Measurements from ENCODE around the gene DNLZ.

Gene DNLZ

DNA sequence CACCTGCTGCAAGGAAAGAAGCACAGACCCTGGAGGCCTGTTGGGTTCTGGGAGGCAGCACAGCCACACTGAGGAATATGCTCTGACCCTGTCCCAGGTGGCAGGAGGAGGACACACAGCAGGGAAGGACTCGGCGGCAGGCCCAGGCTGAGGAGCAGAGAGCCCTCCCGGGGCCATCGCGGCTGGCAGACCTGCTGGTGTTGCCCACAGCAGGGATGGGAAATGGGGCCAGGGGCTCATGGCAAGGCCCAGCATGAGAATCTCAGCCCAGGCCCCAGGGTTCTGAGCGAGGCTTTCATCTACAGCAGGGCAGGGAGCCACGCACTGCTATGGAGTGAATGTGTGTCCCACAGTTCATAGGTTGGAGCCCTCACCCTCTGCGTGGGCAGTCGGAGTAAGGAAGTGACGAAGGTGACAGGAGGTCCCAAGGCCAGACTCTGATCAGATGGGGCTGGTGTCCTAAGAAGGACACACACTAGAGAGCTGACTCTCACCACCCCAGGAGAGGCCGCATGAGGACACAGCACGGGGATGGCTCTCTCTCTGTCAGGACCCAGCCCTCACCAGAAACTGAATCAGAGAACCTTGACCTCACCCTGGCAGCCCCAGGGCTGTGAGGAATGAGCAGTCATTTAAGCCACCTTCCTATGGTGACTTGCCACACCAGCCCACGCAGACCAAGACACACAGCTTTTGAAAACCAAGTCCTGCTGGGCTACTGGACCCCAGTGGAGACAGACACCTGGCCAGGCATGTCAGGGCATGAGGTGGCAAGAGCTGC is 46.5 kb downstream of the DNLZ start:
- in situ Hi-C loops (cut with MboI; ENCODE audit: low sequenced_read_pairs, unreplicated experiment): no loop called here
- no peak for DNase-seq (ENCODE audit: low spot score)
- TF ChIP-seq CTCF (IDR thresholded peaks at IDR 0.05; ENCODE audit: borderline replicate concordance, control extremely low read depth, extremely low read depth, insufficient read depth, missing control alignments): no peak

DNA sequence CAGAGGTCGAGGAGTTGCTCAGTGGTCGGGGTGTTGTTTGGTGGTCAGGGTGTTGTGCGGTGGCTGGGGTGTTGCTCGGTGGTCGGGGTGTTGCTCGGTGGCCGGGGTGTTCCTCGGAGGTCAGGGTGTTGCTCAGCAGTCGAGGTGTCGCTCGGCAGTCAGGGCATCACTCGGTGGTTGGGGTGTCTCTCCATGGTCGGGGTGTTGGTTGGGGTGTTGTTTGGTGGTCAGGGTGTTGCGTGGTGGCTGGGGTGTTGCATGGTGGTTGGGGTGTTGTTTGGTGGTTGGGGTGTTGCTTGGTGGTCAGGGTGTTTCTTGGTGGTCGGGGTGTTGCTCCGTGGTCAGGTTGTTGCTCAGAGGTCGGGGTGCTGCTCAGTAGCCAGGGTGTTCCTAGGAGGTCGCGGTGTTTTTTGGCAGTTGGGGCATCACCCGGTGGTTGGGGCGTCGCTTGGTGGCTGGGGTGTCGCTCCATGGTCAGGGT is 47.2 kb downstream of the DNLZ start:
- no peak for DNase-seq (ENCODE audit: low spot score)
- in situ Hi-C loops (cut with MboI; ENCODE audit: low sequenced_read_pairs, unreplicated experiment): no loop called here
- TF ChIP-seq CTCF (IDR thresholded peaks at IDR 0.05; ENCODE audit: borderline replicate concordance, control extremely low read depth, extremely low read depth, insufficient read depth, missing control alignments): no peak

DNA sequence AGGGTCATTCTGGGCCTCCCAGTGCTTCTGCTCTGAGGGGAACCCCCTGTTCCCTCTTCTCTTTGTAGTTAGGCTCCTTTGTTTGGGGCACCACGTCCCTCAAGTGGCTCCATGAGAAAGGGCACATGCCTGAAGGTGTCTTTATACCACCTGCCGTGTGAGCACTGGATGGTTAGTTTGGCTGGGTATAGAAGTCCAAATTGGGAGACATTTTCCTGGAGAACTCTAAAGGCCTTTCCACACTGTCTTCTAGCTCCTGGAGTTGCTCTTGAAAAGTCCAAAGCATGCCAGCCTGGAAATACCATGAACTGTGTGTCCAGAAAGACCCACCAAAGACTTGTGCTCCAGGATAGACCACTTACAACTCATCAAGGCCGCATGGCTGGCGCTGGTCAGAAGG is 48.6 kb downstream of the DNLZ start:
- DNase-seq (ENCODE audit: low spot score): no peak
- in situ Hi-C loops (cut with MboI; ENCODE audit: low sequenced_read_pairs, unreplicated experiment): no loop called here
- no peak for TF ChIP-seq CTCF (IDR thresholded peaks at IDR 0.05; ENCODE audit: borderline replicate concordance, control extremely low read depth, extremely low read depth, insufficient read depth, missing control alignments)

DNA sequence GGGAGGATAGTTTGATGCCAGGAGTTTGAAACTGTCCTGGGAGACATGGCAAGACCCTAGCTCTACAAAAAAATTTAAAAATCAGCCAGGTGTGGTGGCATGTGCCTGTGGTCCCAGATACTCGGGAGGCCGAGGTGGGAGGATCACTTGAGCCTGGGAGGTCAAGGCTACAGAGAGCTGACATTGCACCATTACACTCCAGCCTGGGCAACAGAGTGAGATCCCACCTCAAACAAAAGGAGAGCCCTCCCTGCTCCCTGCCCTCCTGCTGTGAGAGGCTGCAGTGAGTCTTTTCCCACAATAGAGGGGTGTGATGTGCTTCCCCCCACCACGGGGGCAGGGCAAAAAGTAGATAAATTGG is 49.5 kb downstream of the DNLZ start:
- in situ Hi-C loops (cut with MboI; ENCODE audit: low sequenced_read_pairs, unreplicated experiment): no loop called here
- no peak for TF ChIP-seq CTCF (IDR thresholded peaks at IDR 0.05; ENCODE audit: borderline replicate concordance, control extremely low read depth, extremely low read depth, insufficient read depth, missing control alignments)
- DNase-seq (ENCODE audit: low spot score): no peak

DNA sequence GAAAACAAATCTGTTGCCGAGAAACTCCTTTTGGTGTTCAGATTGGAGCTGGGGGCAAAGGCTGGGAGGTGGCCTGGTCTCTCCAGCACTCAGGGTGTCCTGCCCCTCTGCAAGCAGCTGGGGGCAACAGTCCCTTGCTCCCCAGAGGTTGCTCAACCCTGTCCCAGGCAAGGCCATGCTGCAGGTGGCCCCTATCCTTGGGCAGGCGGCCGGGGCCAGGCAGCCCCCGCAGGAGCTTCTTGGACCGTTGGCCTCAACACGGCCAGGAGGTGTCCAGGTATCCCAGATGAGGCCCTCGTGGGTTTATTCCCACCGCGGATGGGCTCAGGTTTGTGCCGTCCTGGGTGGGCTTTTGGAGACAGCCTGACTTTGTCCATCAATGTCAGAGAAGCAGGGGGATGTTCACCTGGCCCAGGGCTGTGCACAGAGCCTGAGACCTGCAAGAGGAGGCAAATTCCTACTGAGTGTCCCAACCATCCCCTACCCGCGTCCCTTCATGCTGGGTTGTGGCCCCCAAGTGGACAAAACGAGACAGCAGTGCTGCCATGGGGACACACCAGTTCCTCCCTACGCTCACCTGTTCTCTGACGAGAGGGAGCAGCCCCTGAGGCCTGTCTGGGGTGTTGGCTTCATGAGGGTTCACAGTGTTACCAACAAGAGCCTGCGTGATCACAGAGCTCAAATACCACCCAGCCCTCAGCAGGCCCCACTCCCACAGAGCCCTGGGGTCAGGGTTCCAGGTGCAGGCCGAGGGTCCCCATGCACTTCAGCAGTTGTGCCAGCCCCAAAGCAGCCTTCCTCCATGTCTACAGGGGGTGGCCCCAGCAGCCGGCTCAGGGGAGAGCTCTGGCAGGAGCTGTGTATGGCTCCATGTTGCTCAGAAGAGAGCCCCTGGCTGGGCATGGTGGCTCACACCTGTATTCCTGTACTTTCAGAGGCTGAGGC is 50.2 kb downstream of the DNLZ start:
- TF ChIP-seq CTCF (IDR thresholded peaks at IDR 0.05; ENCODE audit: borderline replicate concordance, control extremely low read depth, extremely low read depth, insufficient read depth, missing control alignments): no peak
- no peak for DNase-seq (ENCODE audit: low spot score)

GRCh38 chr9:136312436-136312835 is 51.1 kb downstream of the DNLZ start:
- peak; percentile 47 for TF ChIP-seq CTCF (IDR thresholded peaks at IDR 0.05; ENCODE audit: borderline replicate concordance, control extremely low read depth, extremely low read depth, insufficient read depth, missing control alignments)
- peak; percentile 82 for DNase-seq (ENCODE audit: low spot score)
- in situ Hi-C loops (cut with MboI; ENCODE audit: low sequenced_read_pairs, unreplicated experiment): no loop called here

More for the DNA sequence above, 50.2 kb downstream of the DNLZ start:
- in situ Hi-C loops (cut with MboI; ENCODE audit: low sequenced_read_pairs, unreplicated experiment): no loop called here
